ENCODE data around the gene SMOC1.

The SMOC1 gene

DNA sequence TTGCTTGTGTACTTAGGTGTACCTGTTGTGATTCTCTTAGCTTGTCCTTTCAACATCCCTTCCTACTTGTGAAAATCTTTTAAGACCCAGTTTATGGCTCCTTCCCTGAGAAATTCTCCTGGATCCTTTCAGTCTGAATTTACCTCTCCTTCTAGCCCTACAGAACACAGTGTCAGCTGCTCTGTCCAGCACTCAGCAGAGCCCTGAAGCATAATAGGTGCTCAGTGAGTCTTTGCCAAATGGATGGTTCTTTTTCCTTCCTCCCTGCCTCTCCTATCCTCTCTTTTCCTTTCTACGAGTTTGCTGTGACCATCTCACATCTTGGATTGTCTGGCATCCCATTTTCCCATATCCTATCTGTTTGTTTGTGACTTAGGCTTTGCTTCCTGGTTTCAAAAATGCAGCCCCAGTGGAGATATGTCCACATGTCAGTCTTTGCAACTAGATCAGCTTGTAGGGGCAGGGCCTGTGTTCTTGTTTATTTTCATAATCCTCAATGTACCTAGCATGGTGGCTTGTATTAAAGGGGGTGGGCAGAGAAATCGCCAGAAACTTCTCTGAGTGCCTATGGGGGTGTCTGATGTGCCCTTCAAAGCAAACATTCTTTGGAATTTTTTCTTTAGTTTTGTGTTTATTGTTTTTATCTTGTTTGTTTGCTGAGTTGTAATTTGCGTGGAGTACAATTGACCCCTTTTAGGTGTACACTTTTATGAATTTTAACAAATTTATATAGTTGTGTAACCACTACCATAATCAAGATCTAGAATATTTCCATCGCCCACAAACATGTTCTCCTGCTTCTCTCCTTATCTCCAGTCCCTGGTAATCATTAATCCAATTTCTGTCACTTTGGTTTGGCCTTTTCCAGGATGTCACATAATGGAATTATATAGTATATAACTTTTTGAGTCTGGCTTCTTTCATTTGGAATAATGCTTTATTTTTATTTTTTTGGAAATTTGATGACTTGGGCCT is 62.8 kb downstream of the SMOC1 start:
- TF ChIP-seq, protein P1, sequence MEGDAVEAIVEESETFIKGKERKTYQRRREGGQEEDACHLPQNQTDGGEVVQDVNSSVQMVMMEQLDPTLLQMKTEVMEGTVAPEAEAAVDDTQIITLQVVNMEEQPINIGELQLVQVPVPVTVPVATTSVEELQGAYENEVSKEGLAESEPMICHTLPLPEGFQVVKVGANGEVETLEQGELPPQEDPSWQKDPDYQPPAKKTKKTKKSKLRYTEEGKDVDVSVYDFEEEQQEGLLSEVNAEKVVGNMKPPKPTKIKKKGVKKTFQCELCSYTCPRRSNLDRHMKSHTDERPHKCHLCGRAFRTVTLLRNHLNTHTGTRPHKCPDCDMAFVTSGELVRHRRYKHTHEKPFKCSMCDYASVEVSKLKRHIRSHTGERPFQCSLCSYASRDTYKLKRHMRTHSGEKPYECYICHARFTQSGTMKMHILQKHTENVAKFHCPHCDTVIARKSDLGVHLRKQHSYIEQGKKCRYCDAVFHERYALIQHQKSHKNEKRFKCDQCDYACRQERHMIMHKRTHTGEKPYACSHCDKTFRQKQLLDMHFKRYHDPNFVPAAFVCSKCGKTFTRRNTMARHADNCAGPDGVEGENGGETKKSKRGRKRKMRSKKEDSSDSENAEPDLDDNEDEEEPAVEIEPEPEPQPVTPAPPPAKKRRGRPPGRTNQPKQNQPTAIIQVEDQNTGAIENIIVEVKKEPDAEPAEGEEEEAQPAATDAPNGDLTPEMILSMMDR (IDR thresholded peaks at IDR 0.05; ENCODE audit: extremely low read depth, missing control alignments): no peak
- no peak for DNase-seq (ENCODE audit: low spot score)

DNA sequence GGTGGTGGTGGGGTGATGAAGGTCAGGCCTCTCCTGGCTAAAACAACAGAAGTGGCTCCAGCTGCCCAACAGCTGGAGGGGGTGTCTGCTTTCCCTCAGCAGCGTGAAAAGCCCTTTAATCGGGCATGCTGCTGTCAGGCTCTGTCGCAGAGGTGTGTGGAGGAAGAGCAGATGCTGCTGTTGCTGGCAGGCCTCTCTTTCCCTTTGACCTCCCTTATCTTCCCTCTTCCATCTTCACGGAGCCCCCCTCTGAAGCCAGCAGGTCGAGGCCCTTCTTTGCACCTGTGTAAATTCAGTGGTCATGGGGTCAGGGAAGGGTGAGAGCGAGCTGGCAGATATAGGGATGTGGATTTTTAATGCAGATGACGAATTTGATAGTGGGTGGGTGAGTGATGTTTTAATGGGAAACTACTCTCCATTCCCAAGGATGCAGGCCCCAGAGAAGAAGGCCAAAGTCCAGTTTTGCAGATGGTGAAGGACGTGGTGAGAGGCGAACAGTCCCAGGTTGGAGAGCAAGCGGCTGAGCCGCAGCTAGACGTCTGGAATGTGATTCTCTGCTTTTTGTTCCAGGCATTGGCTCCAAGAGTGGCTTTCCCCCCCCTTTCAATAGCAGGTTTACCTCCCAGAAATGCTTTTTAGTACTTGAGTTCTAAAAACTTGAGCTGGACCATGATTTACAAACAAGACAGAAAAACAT is 64.0 kb downstream of the SMOC1 start:
- TF ChIP-seq, protein P1 (IDR thresholded peaks at IDR 0.05; ENCODE audit: extremely low read depth, missing control alignments): no peak
- no peak for DNase-seq (ENCODE audit: low spot score)

DNA sequence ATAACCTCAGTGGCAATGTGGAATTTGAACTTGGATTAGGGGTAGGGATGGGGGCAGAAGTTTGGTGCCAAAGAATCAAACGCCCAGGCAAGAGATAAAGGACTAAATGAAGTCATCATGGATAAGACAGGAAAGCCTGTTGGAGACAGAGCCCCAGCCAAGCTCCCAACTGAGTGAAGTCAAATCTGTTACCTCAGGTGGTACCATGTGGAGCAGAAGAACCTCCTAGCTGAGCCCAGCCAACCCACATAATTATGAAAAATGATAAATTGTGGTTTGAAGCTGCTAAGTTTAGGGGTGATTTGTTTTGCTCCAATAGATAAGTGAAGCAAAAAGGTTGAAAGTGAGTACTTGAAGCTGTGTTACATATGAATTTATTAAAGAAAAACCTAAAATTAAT is 66.1 kb downstream of the SMOC1 start:
- DNase-seq (ENCODE audit: low spot score): no peak
- TF ChIP-seq, protein P1 (IDR thresholded peaks at IDR 0.05; ENCODE audit: extremely low read depth, missing control alignments): no peak

DNA sequence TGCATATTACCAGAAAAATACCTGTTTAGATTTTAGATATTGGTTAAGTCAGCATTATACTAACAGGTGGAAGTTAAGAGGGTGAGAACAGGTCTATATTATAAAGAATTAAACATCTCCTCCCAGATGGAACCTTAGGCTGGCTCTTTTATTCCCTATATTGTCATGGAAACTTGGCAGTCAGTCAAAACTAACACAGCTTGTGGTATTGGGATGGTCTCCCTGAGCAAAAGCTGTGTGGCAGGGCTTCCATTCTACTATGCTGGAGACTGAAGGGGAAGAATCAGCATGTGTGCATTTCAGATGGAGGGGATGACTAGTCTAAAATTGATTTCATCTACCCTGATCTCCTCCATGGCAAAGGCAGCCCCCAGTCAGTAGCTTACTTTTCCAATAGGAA is 66.7 kb downstream of the SMOC1 start:
- DNase-seq (ENCODE audit: low spot score): no peak
- TF ChIP-seq, protein P1 (IDR thresholded peaks at IDR 0.05; ENCODE audit: extremely low read depth, missing control alignments): no peak

DNA sequence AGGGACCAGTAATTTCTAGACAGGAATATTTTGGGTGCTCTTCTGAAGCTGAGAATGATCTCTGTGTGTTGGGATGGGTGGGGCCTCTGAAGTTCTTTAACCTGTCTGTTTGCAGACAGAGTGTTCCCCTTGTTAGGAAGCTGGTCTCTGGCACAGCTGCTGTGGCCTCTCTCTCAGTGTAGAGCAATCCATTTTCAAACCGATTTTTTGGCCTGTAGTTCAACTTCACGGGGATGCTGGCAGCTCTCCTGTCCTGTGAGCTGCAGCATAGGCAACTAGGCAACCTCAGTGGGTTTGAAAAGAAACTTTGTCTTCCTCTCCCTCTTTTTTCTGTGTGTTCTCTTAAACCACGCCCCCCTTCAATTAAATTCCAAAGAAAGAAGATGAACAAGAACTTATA is 69.1 kb downstream of the SMOC1 start:
- TF ChIP-seq, protein P1 (IDR thresholded peaks at IDR 0.05; ENCODE audit: extremely low read depth, missing control alignments): no peak

DNA sequence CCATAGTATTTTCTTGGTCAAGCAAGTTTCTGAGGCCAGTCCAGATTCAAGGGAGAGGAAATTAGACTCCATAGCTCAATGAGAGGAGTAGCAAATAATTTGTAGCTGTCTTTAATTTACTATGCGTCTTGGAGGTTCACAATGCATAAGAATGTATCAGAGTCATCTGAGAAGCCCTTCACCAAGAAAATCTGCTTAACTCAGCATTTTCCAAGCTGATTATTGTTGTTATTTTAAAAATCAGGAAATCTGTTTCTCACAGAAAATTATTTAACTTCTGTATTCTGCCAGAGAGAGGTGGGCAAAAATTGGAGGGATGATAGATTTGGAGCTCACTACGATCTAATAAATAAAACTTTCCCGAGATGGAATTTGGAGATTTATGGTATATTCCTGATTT is 72.0 kb downstream of the SMOC1 start:
- TF ChIP-seq, protein P1 (IDR thresholded peaks at IDR 0.05; ENCODE audit: extremely low read depth, missing control alignments): no peak
- no peak for DNase-seq (ENCODE audit: low spot score)

More for the DNA sequence above, 69.1 kb downstream of the SMOC1 start:
- no peak for DNase-seq (ENCODE audit: low spot score)

DNA sequence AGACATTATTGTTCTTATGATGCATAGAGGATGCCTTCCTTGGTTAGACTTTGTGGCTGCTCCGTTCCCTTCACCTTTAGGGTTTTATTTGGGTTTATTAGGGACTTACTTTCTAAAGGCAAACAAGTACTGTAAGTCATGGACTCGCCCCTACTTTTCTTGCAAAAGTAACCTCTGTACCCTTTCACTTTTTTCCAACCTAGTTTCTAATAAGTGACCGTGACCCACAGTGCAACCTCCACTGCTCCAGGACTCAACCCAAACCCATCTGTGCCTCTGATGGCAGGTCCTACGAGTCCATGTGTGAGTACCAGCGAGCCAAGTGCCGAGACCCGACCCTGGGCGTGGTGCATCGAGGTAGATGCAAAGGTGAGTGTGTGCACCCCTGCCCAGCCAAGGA is 72.7 kb downstream of the SMOC1 start:
- TF ChIP-seq, protein P1 (IDR thresholded peaks at IDR 0.05; ENCODE audit: extremely low read depth, missing control alignments): no peak
- DNase-seq (ENCODE audit: low spot score): no peak

All from GM20000 (cell line).